GM12878 (cell line): ENCODE measurements around the gene SPDYC. TPM values are rescaled to one million over a fixed set of nuclear protein-coding genes. Genes with fewer than 3 reads are reported as not detected.
A peak's percentile ranks its signal among the peaks of the same experiment; 100 is the strongest.

Experiments used
- ATF2 ChIP-seq: IDR thresholded peaks from 2 replicates; pipeline ENCODE4 v1.6.1; 2012; ENCODE audit warnings: low read length, inconsistent platforms
- BMI1 ChIP-seq: fragments of 450-650 bp; IDR thresholded peaks from 2 replicates; pipeline ENCODE4 v1.6.1; 2016; ENCODE audit warnings: mild to moderate bottlenecking, moderate library complexity, borderline replicate concordance
- CHD4 ChIP-seq: fragments of 200-600 bp; sonication (generic); IDR thresholded peaks from 2 replicates; pipeline ENCODE4 v1.6.1; 2016; ENCODE audit warnings: mild to moderate bottlenecking
- HDGF ChIP-seq: fragments of 450-650 bp; IDR thresholded peaks from 2 replicates; pipeline ENCODE4 v1.6.1; 2016; ENCODE audit warnings: antibody characterized with exemption
- IKZF2 ChIP-seq, 2 experiments: fragments of 450-650 bp; IDR thresholded peaks; 2 replicates each; pipeline ENCODE4 v1.6.1; 2017; ENCODE audit warnings: mild to moderate bottlenecking in 2 of 2, moderate library complexity in 2 of 2
- JUNB ChIP-seq: IDR thresholded peaks from 2 replicates; pipeline ENCODE4 v1.6.1; 2016; ENCODE audit warnings: antibody characterized with exemption, mild to moderate bottlenecking
- NRF1 ChIP-seq: conservative IDR thresholded peaks from 2 replicates; pipeline ENCODE4 v1.6.1; 2011; ENCODE audit warnings: mild to moderate bottlenecking, low read depth, low read length, improper control_type of control experiment
- PBX3 ChIP-seq: IDR thresholded peaks from 2 replicates; pipeline ENCODE4 v1.6.1; 2011; ENCODE audit warnings: mild to moderate bottlenecking, low read depth, low read length, moderate library complexity; ENCODE audit not compliant: insufficient replicate concordance
- PRDM15 ChIP-seq: fragments of 450-650 bp; formaldehyde crosslinking; IDR thresholded peaks from 2 replicates; pipeline ENCODE4 v1.4.0; 2020; ENCODE audit warnings: mild to moderate bottlenecking, moderate library complexity
- SMARCA5 ChIP-seq: fragments of 450-650 bp; IDR thresholded peaks from 2 replicates; pipeline ENCODE4 v1.6.1; 2017; ENCODE audit warnings: mild to moderate bottlenecking
- TARDBP ChIP-seq: IDR thresholded peaks from 2 replicates; pipeline ENCODE4 v1.6.1; 2016; ENCODE audit warnings: borderline replicate concordance
- ZNF622 ChIP-seq: fragments of 450-650 bp; IDR thresholded peaks from 2 replicates; pipeline ENCODE4 v1.6.1; 2017; ENCODE audit warnings: mild to moderate bottlenecking, inconsistent platforms
- ZNF687 ChIP-seq: fragments of 450-650 bp; IDR thresholded peaks from 2 replicates; pipeline ENCODE4 v1.6.1; 2017; ENCODE audit warnings: mild to moderate bottlenecking, moderate library complexity
- ZSCAN29 ChIP-seq: fragments of 450-650 bp; IDR thresholded peaks from 2 replicates; pipeline ENCODE4 v1.6.1; 2017; ENCODE audit warnings: mild to moderate bottlenecking, moderate library complexity
- polyA plus RNA-seq, 11 experiments: library from polyadenylated mRNA; depleted of rRNA in 4 of 11; unstranded in 6 of 11; stranded (reverse) in 5 of 11; fragments of >200 nt; fragmentation: Nextera tagmentation in 4 of 11; fragmentation: Illumina TruSeq in 1 of 11; extraction: Ambion mirVana in 4 of 11; extraction: Trizol in 1 of 11; gene quantifications; 1 replicate in 1 of 11; 2 replicates in 10 of 11; pipeline versions ENCODE4 v1.2.1 to v1.2.3, GENCODE V29; 2011 to 2016; ENCODE audit warnings: inconsistent platforms in 2 of 11, missing spikeins in 2 of 11, low read depth in 1 of 11
- total RNA-seq, 4 experiments: library from RNA; depleted of rRNA in 3 of 4; stranded (reverse); fragments of >200 nt in 3 of 4; fragmentation: Illumina TruSeq in 1 of 4; extraction: Trizol in 1 of 4; gene quantifications; 2 replicates each; pipeline versions ENCODE4 v1.2.1 to v1.2.3, GENCODE V29; 2013 to 2021
- TF ChIP-seq, protein P1 (sequence below): fragments of 450-650 bp; IDR thresholded peaks from 2 replicates; pipeline ENCODE4 v1.6.1; 2018; ENCODE audit warnings: borderline replicate concordance, mild to moderate bottlenecking; ENCODE audit not compliant: partially characterized antibody
- TF ChIP-seq, protein P2 (sequence below): fragments of 450-650 bp; IDR thresholded peaks from 2 replicates; pipeline ENCODE4 v1.6.1; 2016; ENCODE audit warnings: mild to moderate bottlenecking

SPDYC gene
- total and polyA plus RNA-seq, 10 of the 15 experiments (the other 5 are each of a cell fraction or from before 2014, with no cell fraction given) = not detected

GRCh38 chr11:65180877-65181568 is 11.0 kb downstream of the SPDYC start (continued):
- TF ChIP-seq, protein P1, sequence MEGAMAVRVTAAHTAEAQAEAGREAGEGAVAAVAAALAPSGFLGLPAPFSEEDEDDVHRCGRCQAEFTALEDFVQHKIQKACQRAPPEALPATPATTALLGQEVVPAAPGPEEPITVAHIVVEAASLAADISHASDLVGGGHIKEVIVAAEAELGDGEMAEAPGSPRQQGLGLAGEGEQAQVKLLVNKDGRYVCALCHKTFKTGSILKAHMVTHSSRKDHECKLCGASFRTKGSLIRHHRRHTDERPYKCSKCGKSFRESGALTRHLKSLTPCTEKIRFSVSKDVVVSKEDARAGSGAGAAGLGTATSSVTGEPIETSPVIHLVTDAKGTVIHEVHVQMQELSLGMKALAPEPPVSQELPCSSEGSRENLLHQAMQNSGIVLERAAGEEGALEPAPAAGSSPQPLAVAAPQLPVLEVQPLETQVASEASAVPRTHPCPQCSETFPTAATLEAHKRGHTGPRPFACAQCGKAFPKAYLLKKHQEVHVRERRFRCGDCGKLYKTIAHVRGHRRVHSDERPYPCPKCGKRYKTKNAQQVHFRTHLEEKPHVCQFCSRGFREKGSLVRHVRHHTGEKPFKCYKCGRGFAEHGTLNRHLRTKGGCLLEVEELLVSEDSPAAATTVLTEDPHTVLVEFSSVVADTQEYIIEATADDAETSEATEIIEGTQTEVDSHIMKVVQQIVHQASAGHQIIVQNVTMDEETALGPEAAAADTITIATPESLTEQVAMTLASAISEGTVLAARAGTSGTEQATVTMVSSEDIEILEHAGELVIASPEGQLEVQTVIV = no peak
- TF ChIP-seq BMI1 (no peak), NRF1 (no peak), PRDM15 (CRISPR knock-in tag) (no peak), JUNB (no peak), ATF2 (no peak), HDGF (no peak), SMARCA5 (peak; percentile 81), ZNF687 (0 out of 2 replicates have a peak, but pooled peaks have one; percentile 51), ZSCAN29 (no peak), ZNF622 (no peak), TARDBP (no peak), PBX3 (no peak), CHD4 (no peak), IKZF2 (IDR thresholded peaks at IDR 0.05) (peak; percentile 47 to 54; a peak in 2 of 4 replicates)
- TF ChIP-seq, protein P2, sequence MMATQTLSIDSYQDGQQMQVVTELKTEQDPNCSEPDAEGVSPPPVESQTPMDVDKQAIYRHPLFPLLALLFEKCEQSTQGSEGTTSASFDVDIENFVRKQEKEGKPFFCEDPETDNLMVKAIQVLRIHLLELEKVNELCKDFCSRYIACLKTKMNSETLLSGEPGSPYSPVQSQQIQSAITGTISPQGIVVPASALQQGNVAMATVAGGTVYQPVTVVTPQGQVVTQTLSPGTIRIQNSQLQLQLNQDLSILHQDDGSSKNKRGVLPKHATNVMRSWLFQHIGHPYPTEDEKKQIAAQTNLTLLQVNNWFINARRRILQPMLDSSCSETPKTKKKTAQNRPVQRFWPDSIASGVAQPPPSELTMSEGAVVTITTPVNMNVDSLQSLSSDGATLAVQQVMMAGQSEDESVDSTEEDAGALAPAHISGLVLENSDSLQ = no peak
